Effector memory CD4-positive, alpha-beta T cell (primary cell): ENCODE measurements around the gene POPDC3.

Experiments
- DNase-seq, 3 donors: peaks; one replicate each; pipeline ENCODE4 v3.0.0-alpha.2; 2020
- H3K27ac ChIP-seq: 2 replicates; pipeline ENCODE4 v1.7.0; 2013; ENCODE audit warnings: mild to moderate bottlenecking, low read length, moderate library complexity; ENCODE audit not compliant: insufficient read depth, poor library complexity, severe bottlenecking
- H3K27me3 ChIP-seq: replicated peaks from 2 replicates; pipeline ENCODE4 v1.7.0; 2013; ENCODE audit warnings: mild to moderate bottlenecking, low read length; ENCODE audit not compliant: insufficient read depth, control insufficient read depth, poor library complexity, severe bottlenecking
- H3K36me3 ChIP-seq: 2 replicates; pipeline ENCODE4 v1.7.0; 2013; ENCODE audit warnings: mild to moderate bottlenecking, low read length, moderate library complexity; ENCODE audit not compliant: control insufficient read depth, insufficient read depth
- H3K4me1 ChIP-seq: 2 replicates; pipeline ENCODE4 v1.7.0; 2013; ENCODE audit warnings: low read length, mild to moderate bottlenecking; ENCODE audit not compliant: control insufficient read depth, insufficient read depth, poor library complexity, severe bottlenecking
- H3K4me3 ChIP-seq: 2 replicates; pipeline ENCODE4 v1.7.0; 2013; ENCODE audit warnings: low read length, low read depth, mild to moderate bottlenecking; ENCODE audit not compliant: insufficient read depth, poor library complexity, severe bottlenecking
- H3K9me3 ChIP-seq: 2 replicates; pipeline ENCODE4 v1.7.0; 2013; ENCODE audit warnings: mild to moderate bottlenecking, low read length, moderate library complexity; ENCODE audit not compliant: control insufficient read depth

The POPDC3 gene

GRCh38 chr6:105212587-105212986, 32.8 kb upstream of the POPDC3 start:
- Histone ChIP-seq H3K27me3 (no peaks in the 10 kb centered on the region), H3K4me1 (no peaks in the 10 kb centered on the region), H3K27ac (no peak overlapping the region), H3K36me3 (no peaks in the 10 kb centered on the region), H3K4me3 (no peak overlapping the region), H3K9me3 (no peaks in the 10 kb centered on the region)
- DNase-seq, result no peak

- Histone ChIP-seq H3K27me3 (no peaks in the 10 kb centered on the region), H3K4me3 (no peak overlapping the region), H3K36me3 (no peaks in the 10 kb centered on the region), H3K9me3 (no peaks in the 10 kb centered on the region), H3K4me1 (no peaks in the 10 kb centered on the region), H3K27ac (no peak overlapping the region)
- DNase-seq, result no peak
Measured at GRCh38 chr6:105211831-105212230, 32.0 kb upstream of the POPDC3 start.

- DNase-seq, result no peak
- Histone ChIP-seq H3K4me1 (no peaks in the 10 kb centered on the region), H3K9me3 (no peaks in the 10 kb centered on the region), H3K36me3 (no peaks in the 10 kb centered on the region), H3K4me3 (no peak overlapping the region), H3K27ac (no peak overlapping the region), H3K27me3 (no peaks in the 10 kb centered on the region)
Measured at GRCh38 chr6:105210932-105211531, 31.2 kb upstream of the POPDC3 start.

- no peak overlapping the region for H3K27ac ChIP-seq
Measured at GRCh38 chr6:105209950-105210706, 30.3 kb upstream of the POPDC3 start.

GRCh38 chr6:105207524-105208269, 27.9 kb upstream of the POPDC3 start:
- Histone ChIP-seq H3K4me1 (no peaks in the 10 kb centered on the region), H3K9me3 (no peaks in the 10 kb centered on the region), H3K36me3 (no peaks in the 10 kb centered on the region), H3K4me3 (no peak overlapping the region), H3K27me3 (no peaks in the 10 kb centered on the region), H3K27ac (no peak overlapping the region)
- DNase-seq, result no peak

More at GRCh38 chr6:105209950-105210706, 30.3 kb upstream of the POPDC3 start:
- Histone ChIP-seq H3K4me3 (no peak overlapping the region), H3K27me3 (no peaks in the 10 kb centered on the region), H3K4me1 (no peaks in the 10 kb centered on the region), H3K9me3 (no peaks in the 10 kb centered on the region), H3K36me3 (no peaks in the 10 kb centered on the region)
- no peak for DNase-seq

GRCh38 chr6:105204768-105205167, 25.0 kb upstream of the POPDC3 start:
- no peak for DNase-seq
- no peaks in the 10 kb centered on the region for H3K27me3 ChIP-seq
- H3K27ac ChIP-seq, result no peak overlapping the region
- no peak overlapping the region for H3K4me3 ChIP-seq
- no peaks in the 10 kb centered on the region for H3K4me1 ChIP-seq
- H3K36me3 ChIP-seq, result no peaks in the 10 kb centered on the region
- H3K9me3 ChIP-seq, result no peaks in the 10 kb centered on the region

GRCh38 chr6:105204331-105204730, 24.5 kb upstream of the POPDC3 start:
- H3K27me3 ChIP-seq, result no peaks in the 10 kb centered on the region
- H3K27ac ChIP-seq, result no peak overlapping the region
- H3K4me3 ChIP-seq, result no peak overlapping the region
- H3K4me1 ChIP-seq, result no peaks in the 10 kb centered on the region
- DNase-seq, result no peak
- no peaks in the 10 kb centered on the region for H3K9me3 ChIP-seq
- no peaks in the 10 kb centered on the region for H3K36me3 ChIP-seq

- no peak overlapping the region for H3K27ac ChIP-seq
- H3K4me1 ChIP-seq, result no peaks in the 10 kb centered on the region
- H3K9me3 ChIP-seq, result no peaks in the 10 kb centered on the region
- no peaks in the 10 kb centered on the region for H3K27me3 ChIP-seq
- DNase-seq, result no peak
- H3K4me3 ChIP-seq, result no peak overlapping the region
- no peaks in the 10 kb centered on the region for H3K36me3 ChIP-seq
Measured at GRCh38 chr6:105202486-105202885, 22.7 kb upstream of the POPDC3 start.

- H3K9me3 ChIP-seq, result no peaks in the 10 kb centered on the region
- no peak overlapping the region for H3K4me3 ChIP-seq
- no peak overlapping the region for H3K27ac ChIP-seq
- no peaks in the 10 kb centered on the region for H3K4me1 ChIP-seq
- no peaks in the 10 kb centered on the region for H3K36me3 ChIP-seq
- no peaks in the 10 kb centered on the region for H3K27me3 ChIP-seq
- DNase-seq, result no peak
Measured at GRCh38 chr6:105200133-105200730, 20.4 kb upstream of the POPDC3 start.

- H3K4me1 ChIP-seq, result no peaks in the 10 kb centered on the region
- no peak overlapping the region for H3K4me3 ChIP-seq
- H3K27me3 ChIP-seq, result no peaks in the 10 kb centered on the region
- no peak overlapping the region for H3K27ac ChIP-seq
- no peak for DNase-seq
- no peaks in the 10 kb centered on the region for H3K36me3 ChIP-seq
- no peaks in the 10 kb centered on the region for H3K9me3 ChIP-seq
Measured at GRCh38 chr6:105199711-105200110, 19.9 kb upstream of the POPDC3 start.
